ENCODE results near the gene ELP4.
"Not testable (repeated sequence)": the region's sequence is repeated elsewhere in the genome, so short reads cannot be mapped to it uniquely, and the experiment has no call there.

Gene ELP4

GRCh38 chr11:31712851-31713250 lies 203.3 kb downstream of the ELP4 start:
- DNase-seq = no peak

- no peak for DNase-seq
These were observed 205.3 kb downstream of the ELP4 start for GRCh38 chr11:31714840-31715239.

- DNase-seq = peak in 1 of 3 experiments; percentile 27
These were observed 210.7 kb downstream of the ELP4 start for GRCh38 chr11:31720225-31720624.

- DNase-seq = no peak
These were observed 211.3 kb downstream of the ELP4 start for GRCh38 chr11:31720671-31721365.

- no peak for DNase-seq
These were observed 213.2 kb downstream of the ELP4 start for GRCh38 chr11:31722754-31723153.

- no peak for DNase-seq
These were observed 215.6 kb downstream of the ELP4 start for GRCh38 chr11:31725176-31725575.

- DNase-seq = no peak
These were observed 218.9 kb downstream of the ELP4 start for GRCh38 chr11:31728432-31728831.

- DNase-seq = no peak
These were observed 230.6 kb downstream of the ELP4 start for GRCh38 chr11:31740131-31740530.

GRCh38 chr11:31740731-31741368 lies 231.3 kb downstream of the ELP4 start:
- not testable (repeated sequence) for DNase-seq

GRCh38 chr11:31747581-31747980 lies 238.0 kb downstream of the ELP4 start:
- DNase-seq = no peak

- DNase-seq = peak in 2 of 3 experiments; percentile 73 to 97
These were observed 247.8 kb downstream of the ELP4 start for GRCh38 chr11:31757260-31757835.

GRCh38 chr11:31761636-31762035 lies 252.1 kb downstream of the ELP4 start:
- DNase-seq = no peak

GRCh38 chr11:31763296-31763695 lies 253.7 kb downstream of the ELP4 start:
- DNase-seq = peak in 1 of 3 experiments; percentile 32

- DNase-seq = peak in 1 of 3 experiments; percentile 58
These were observed 254.7 kb downstream of the ELP4 start for GRCh38 chr11:31764261-31764660.

GRCh38 chr11:31764766-31765165 lies 255.2 kb downstream of the ELP4 start:
- peak in 2 of 3 experiments; percentile 39 to 79 for DNase-seq

- DNase-seq = no peak
These were observed 257.5 kb downstream of the ELP4 start for GRCh38 chr11:31767066-31767465.

- no peak for DNase-seq
These were observed 258.1 kb downstream of the ELP4 start for GRCh38 chr11:31767685-31768084.

GRCh38 chr11:31768749-31769640 lies 259.4 kb downstream of the ELP4 start:
- DNase-seq = peak in 2 of 3 experiments; percentile 8 to 29

GRCh38 chr11:31770011-31770700 lies 260.6 kb downstream of the ELP4 start:
- no peak for DNase-seq

- DNase-seq = no peak
These were observed 262.8 kb downstream of the ELP4 start for GRCh38 chr11:31772412-31772811.

- DNase-seq = no peak
These were observed 269.8 kb downstream of the ELP4 start for GRCh38 chr11:31779374-31779791.

GRCh38 chr11:31780078-31780477 lies 270.5 kb downstream of the ELP4 start:
- peak in 2 of 3 experiments; percentile 46 to 52 for DNase-seq
